Measurements from ENCODE around the gene CDPF1. TPM values are rescaled to one million over a fixed set of nuclear protein-coding genes. Genes with fewer than 3 reads are reported as not detected.
A peak's percentile ranks its signal among the peaks of the same experiment; 100 is the strongest.
"Not testable (repeated sequence)": the region's sequence is repeated elsewhere in the genome, so short reads cannot be mapped to it uniquely, and the experiment has no call there.

Gene CDPF1
- total RNA-seq, 2 donors from 2014 or later, result 13.1 to 14.9 TPM

- Mint-ChIP-seq H3K27ac (no peak overlapping the region), H3K9me3 (no peaks in the 10 kb centered on the region), H3K27me3 (ENCODE audit: low read depth) (no peaks in the 10 kb centered on the region), H3K36me3 (ENCODE audit: insufficient read depth in 2 of 2) (peaks cover 3% of the 10 kb centered on the region in 2 donors), H3K4me3 (no peak overlapping the region), H3K4me1 (ENCODE audit: low read depth) (no peaks in the 10 kb centered on the region)
- DNase-seq, result no peak
- ATAC-seq (replicated peaks in 1 of 2), result no peak
Observed at GRCh38 chr22:46276563-46276962, 26.5 kb upstream of the CDPF1 start.

- ATAC-seq (replicated peaks in 1 of 2) (no peak), DNase-seq (no peak)
- H3K27ac Mint-ChIP-seq, result no peak overlapping the region
- no peaks in the 10 kb centered on the region for H3K4me1 Mint-ChIP-seq (ENCODE audit: low read depth)
- no peak overlapping the region for H3K4me3 Mint-ChIP-seq
- H3K9me3 Mint-ChIP-seq, result no peaks in the 10 kb centered on the region
- no peaks in the 10 kb centered on the region for H3K27me3 Mint-ChIP-seq (ENCODE audit: low read depth)
- peaks cover 3% of the 10 kb centered on the region in 2 donors for H3K36me3 Mint-ChIP-seq (ENCODE audit: insufficient read depth in 2 of 2)
Observed at GRCh38 chr22:46275455-46276122, 25.5 kb upstream of the CDPF1 start.

- ATAC-seq (replicated peaks in 1 of 2), result no peak
- H3K4me3 Mint-ChIP-seq, result no peak overlapping the region
- H3K27me3 Mint-ChIP-seq (ENCODE audit: low read depth), result no peaks in the 10 kb centered on the region
- no peak for DNase-seq
- no peaks in the 10 kb centered on the region for H3K9me3 Mint-ChIP-seq
- no peaks in the 10 kb centered on the region for H3K4me1 Mint-ChIP-seq (ENCODE audit: low read depth)
- peaks cover 3% of the 10 kb centered on the region in 2 donors for H3K36me3 Mint-ChIP-seq (ENCODE audit: insufficient read depth in 2 of 2)
- no peak overlapping the region for H3K27ac Mint-ChIP-seq
Observed at GRCh38 chr22:46274381-46274780, 24.3 kb upstream of the CDPF1 start.

- DNase-seq, result no peak
- Mint-ChIP-seq H3K4me1 (ENCODE audit: low read depth) (no peaks in the 10 kb centered on the region), H3K27me3 (ENCODE audit: low read depth) (no peaks in the 10 kb centered on the region), H3K36me3 (ENCODE audit: insufficient read depth in 2 of 2) (peaks cover 3% of the 10 kb centered on the region in 2 donors), H3K9me3 (no peaks in the 10 kb centered on the region), H3K27ac (no peak overlapping the region), H3K4me3 (no peak overlapping the region)
- ATAC-seq (replicated peaks in 1 of 2), result no peak
Observed at GRCh38 chr22:46273432-46274148, 23.5 kb upstream of the CDPF1 start.

GRCh38 chr22:46272762-46273431 lies 22.8 kb upstream of the CDPF1 start:
- Mint-ChIP-seq H3K4me3 (no peak overlapping the region), H3K36me3 (ENCODE audit: insufficient read depth in 2 of 2) (peaks cover 3% of the 10 kb centered on the region in 2 donors), H3K9me3 (no peaks in the 10 kb centered on the region), H3K27me3 (ENCODE audit: low read depth) (no peaks in the 10 kb centered on the region), H3K4me1 (ENCODE audit: low read depth) (peaks cover 5% of the 10 kb centered on the region), H3K27ac (no peak overlapping the region)
- DNase-seq (no peak), ATAC-seq (replicated peaks in 1 of 2) (no peak)

- Mint-ChIP-seq H3K27ac (no peak overlapping the region), H3K4me1 (ENCODE audit: low read depth) (peaks cover 8% of the 10 kb centered on the region), H3K9me3 (no peaks in the 10 kb centered on the region), H3K4me3 (no peak overlapping the region), H3K36me3 (ENCODE audit: insufficient read depth in 2 of 2) (peaks cover 3% of the 10 kb centered on the region in 2 donors), H3K27me3 (ENCODE audit: low read depth) (peaks cover 5% of the 10 kb centered on the region)
- DNase-seq (no peak), ATAC-seq (replicated peaks in 1 of 2) (no peak)
Observed at GRCh38 chr22:46272196-46272595, 22.1 kb upstream of the CDPF1 start.

- Mint-ChIP-seq H3K27ac (no peak overlapping the region), H3K4me3 (peak overlapping the region; percentile 24 to 96)
- DNase-seq, result no peak
Observed at GRCh38 chr22:46269564-46269963, 19.5 kb upstream of the CDPF1 start.

GRCh38 chr22:46267431-46268279 lies 17.6 kb upstream of the CDPF1 start, which contains the start of gene TTC38:
Gene TTC38, plus strand, starts transcription at chr22:46268008. Its CDS starts 32 bp downstream, at chr22:46268040.
- ATAC-seq (replicated peaks in 1 of 2) (peak; percentile 89 to 94), DNase-seq (peak; percentile 56 to 68)
- H3K27ac Mint-ChIP-seq, result peak within 1 kb of the TSS; percentile 85
- peaks cover 1 to 3% of the 10 kb centered on the region in 2 donors for H3K9me3 Mint-ChIP-seq
- H3K4me1 Mint-ChIP-seq (ENCODE audit: low read depth), result peaks cover 11% of the 10 kb centered on the region
- peaks cover 41% of the 10 kb centered on the region for H3K27me3 Mint-ChIP-seq (ENCODE audit: low read depth)
- H3K36me3 Mint-ChIP-seq (ENCODE audit: insufficient read depth in 2 of 2), result peaks cover 12 to 16% of the 10 kb centered on the region in 2 donors
- H3K4me3 Mint-ChIP-seq, result peak within 1 kb of the TSS; percentile 91 to 96

More at GRCh38 chr22:46269564-46269963, 19.5 kb upstream of the CDPF1 start:
- no peak for ATAC-seq (replicated peaks in 1 of 2)
- Mint-ChIP-seq H3K4me1 (ENCODE audit: low read depth) (peaks cover 11% of the 10 kb centered on the region), H3K27me3 (ENCODE audit: low read depth) (peaks cover 28% of the 10 kb centered on the region), H3K9me3 (peaks cover 1 to 2% of the 10 kb centered on the region in 2 donors), H3K36me3 (ENCODE audit: insufficient read depth in 2 of 2) (peaks cover 10 to 11% of the 10 kb centered on the region in 2 donors)

- not testable (repeated sequence) for H3K9me3 Mint-ChIP-seq, H3K27ac Mint-ChIP-seq
Observed at GRCh38 chr22:46265627-46266026, 15.5 kb upstream of the CDPF1 start.

GRCh38 chr22:46264520-46264919 lies 14.4 kb upstream of the CDPF1 start:
- not testable (repeated sequence) for H3K4me3 Mint-ChIP-seq; DNase-seq; ATAC-seq (replicated peaks in 1 of 2); H3K9me3 Mint-ChIP-seq; H3K27ac Mint-ChIP-seq
- Mint-ChIP-seq H3K4me1 (ENCODE audit: low read depth) (peaks cover 11% of the 10 kb centered on the region), H3K36me3 (ENCODE audit: insufficient read depth in 2 of 2) (peaks cover 12 to 19% of the 10 kb centered on the region in 2 donors), H3K27me3 (ENCODE audit: low read depth) (peaks cover 67% of the 10 kb centered on the region)

More at GRCh38 chr22:46265627-46266026, 15.5 kb upstream of the CDPF1 start:
- H3K4me1 Mint-ChIP-seq (ENCODE audit: low read depth), result peaks cover 11% of the 10 kb centered on the region
- H3K36me3 Mint-ChIP-seq (ENCODE audit: insufficient read depth in 2 of 2), result peaks cover 12 to 19% of the 10 kb centered on the region in 2 donors
- not testable (repeated sequence) for ATAC-seq (replicated peaks in 1 of 2); H3K4me3 Mint-ChIP-seq; DNase-seq
- H3K27me3 Mint-ChIP-seq (ENCODE audit: low read depth), result peaks cover 58% of the 10 kb centered on the region

- no peak for DNase-seq
- Mint-ChIP-seq H3K27me3 (ENCODE audit: low read depth) (peaks cover 78% of the 10 kb centered on the region), H3K36me3 (ENCODE audit: insufficient read depth in 2 of 2) (peaks cover 12 to 19% of the 10 kb centered on the region in 2 donors), H3K4me1 (ENCODE audit: low read depth) (peaks cover 8% of the 10 kb centered on the region), H3K27ac (no peak within 1 kb of the TSS), H3K9me3 (peaks cover 1 to 3% of the 10 kb centered on the region in 2 donors), H3K4me3 (peak within 1 kb of the TSS; percentile 57 to 73)
- ATAC-seq (replicated peaks in 1 of 2), result no peak
Observed at GRCh38 chr22:46263216-46263590, 13.1 kb upstream of the CDPF1 start, which contains the start of gene PKDREJ. Gene PKDREJ, minus strand, starts transcription at chr22:46263343. Its CDS starts 21 bp downstream, at chr22:46263322.

- Mint-ChIP-seq H3K4me1 (ENCODE audit: low read depth) (peaks cover 6% of the 10 kb centered on the region), H3K27ac (no peak overlapping the region), H3K27me3 (ENCODE audit: low read depth) (peaks cover 77% of the 10 kb centered on the region), H3K9me3 (peaks cover 1 to 3% of the 10 kb centered on the region in 2 donors), H3K36me3 (ENCODE audit: insufficient read depth in 2 of 2) (peaks cover 12 to 19% of the 10 kb centered on the region in 2 donors), H3K4me3 (peak overlapping the region in 1 of 2 donors; percentile 69)
- ATAC-seq (replicated peaks in 1 of 2), result peak; percentile 83 to 84
- DNase-seq, result peak; percentile 64 to 66
Observed at GRCh38 chr22:46262449-46263215, 12.5 kb upstream of the CDPF1 start.
